ENCODE data around the gene SRRM1. TPM values are rescaled to one million over a fixed set of nuclear protein-coding genes. Genes with fewer than 3 reads are reported as not detected.

The SRRM1 gene
- total and polyA plus RNA-seq, 2 donors (not counting 3 experiments of a cell fraction or from before 2014, with no cell fraction given), result 39.7 to 163 TPM

DNA sequence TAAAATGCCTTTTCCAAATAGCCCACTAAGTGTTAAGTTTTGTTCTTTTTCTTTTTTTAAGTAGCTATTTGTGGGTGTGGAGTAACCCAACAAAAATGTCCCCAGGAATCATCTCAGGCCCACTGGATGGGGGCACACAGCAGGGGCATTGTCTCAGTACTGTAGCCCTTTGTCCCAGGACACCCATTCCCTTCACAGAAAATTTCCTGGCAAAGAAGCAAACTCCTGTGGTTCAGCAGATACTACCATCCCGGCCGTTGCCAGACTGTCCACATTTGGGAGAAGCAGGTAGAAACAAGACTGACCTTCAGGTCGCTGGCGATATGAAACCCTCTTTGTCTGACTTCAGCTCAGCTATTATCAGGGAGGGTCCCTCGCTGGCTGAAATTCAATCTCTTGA lies 23.7 kb upstream of the SRRM1 start:
- DNase-seq (ENCODE audit: low read depth, low spot score) (no peak), FAIRE-seq (no peak)
- POLR2A ChIA-PET, result no interaction called here
- Histone ChIP-seq H3K4me3 (replicated peaks in 1 of 3; ENCODE audit: insufficient read depth in 1 of 3, low read depth in 1 of 3, low read length in 3 of 3) (no peak overlapping the region), H2AFZ (ENCODE audit: low read depth, low read length) (no peak overlapping the region), H3K4me1 (ENCODE audit: control insufficient read depth, extremely low read depth, insufficient read depth, low read length) (no peaks in the 10 kb centered on the region), H3K36me3 (ENCODE audit: control insufficient read depth in 2 of 2, extremely low read depth in 1 of 2, insufficient read depth in 2 of 2, low read length in 2 of 2) (no peaks in the 10 kb centered on the region), H4K20me1 (replicated peaks; ENCODE audit: control insufficient read depth, extremely low read depth, insufficient read depth, low read length) (no peaks in the 10 kb centered on the region), H3K27me3 (ENCODE audit: control insufficient read depth in 2 of 2, insufficient read depth in 2 of 2, low read length in 2 of 2) (peaks cover 0 to 8% of the 10 kb centered on the region in 2 experiments), H3K79me2 (ENCODE audit: control insufficient read depth, insufficient read depth, low read length) (no peaks in the 10 kb centered on the region), H3K4me2 (ENCODE audit: insufficient read depth, low read length) (no peak overlapping the region), H3K9ac (replicated peaks; ENCODE audit: extremely low read depth, insufficient read depth, low read length) (no peak overlapping the region), H3K9me3 (replicated peaks; ENCODE audit: control insufficient read depth, insufficient read depth, low read length) (no peaks in the 10 kb centered on the region), H3K27ac (ENCODE audit: insufficient read depth, low read depth, low read length) (no peak overlapping the region), H3K9me1 (replicated peaks; ENCODE audit: control insufficient read depth, extremely low read depth, insufficient read depth, low read length) (no peaks in the 10 kb centered on the region)
- BruUV-seq (replicated peaks), result no TSS peak
- no peak for TF ChIP-seq FOS (IDR thresholded peaks at IDR 0.05; ENCODE audit: borderline replicate concordance, insufficient read depth, low read length)
- TF ChIP-seq JUN (IDR thresholded peaks at IDR 0.05; ENCODE audit: borderline replicate concordance, insufficient read depth, insufficient read length, low read depth), result no peak
- no peak for TF ChIP-seq GATA2 (IDR thresholded peaks at IDR 0.05; ENCODE audit: insufficient read depth, insufficient read length, low read depth, low read length)
- no peak for TF ChIP-seq MAX (IDR thresholded peaks at IDR 0.05; ENCODE audit: insufficient read depth, insufficient read length)
- TF ChIP-seq CTCF (IDR thresholded peaks at IDR 0.05; ENCODE audit: extremely low read depth in 1 of 2, insufficient read depth in 1 of 2, low read depth in 1 of 2, low read length in 2 of 2), result no peak
- no peak for TF ChIP-seq POLR2A (IDR thresholded peaks at IDR 0.05; ENCODE audit: low read depth, low read length)
- dilution Hi-C loops (cut with MboI; ENCODE audit: extremely low pct_ligation_motif_present, low sequenced_read_pairs), result no loop called here
- intact Hi-C loops (cut with micrococcal nuclease), result no loop called here
- CTCF ChIA-PET, result no interaction called here

GRCh38 chr1:24620678-24621077 lies 22.4 kb upstream of the SRRM1 start:
- no peak overlapping the region for H3K4me2 ChIP-seq (ENCODE audit: insufficient read depth, low read length)
- no peaks in the 10 kb centered on the region for H3K79me2 ChIP-seq (ENCODE audit: control insufficient read depth, insufficient read depth, low read length)
- dilution Hi-C loops (cut with MboI; ENCODE audit: extremely low pct_ligation_motif_present, low sequenced_read_pairs), result no loop called here

More at GRCh38 chr1:24620678-24621077, 22.4 kb upstream of the SRRM1 start:
- H3K9me3 ChIP-seq (replicated peaks; ENCODE audit: control insufficient read depth, insufficient read depth, low read length), result no peaks in the 10 kb centered on the region
- POLR2A ChIA-PET, result no interaction called here
- intact Hi-C loops (cut with micrococcal nuclease), result no loop called here
- no peak for TF ChIP-seq GATA2 (IDR thresholded peaks at IDR 0.05; ENCODE audit: insufficient read depth, insufficient read length, low read depth, low read length)
- no peak for TF ChIP-seq JUN (IDR thresholded peaks at IDR 0.05; ENCODE audit: borderline replicate concordance, insufficient read depth, insufficient read length, low read depth)
- no peak for TF ChIP-seq POLR2AphosphoS5 (IDR thresholded peaks at IDR 0.05; ENCODE audit: insufficient read depth, low read depth, low read length)
- no peak for TF ChIP-seq FOS (IDR thresholded peaks at IDR 0.05; ENCODE audit: borderline replicate concordance, insufficient read depth, low read length)
- no peak for TF ChIP-seq POLR2A (IDR thresholded peaks at IDR 0.05; ENCODE audit: low read depth, low read length)
- no peak for TF ChIP-seq CTCF (IDR thresholded peaks at IDR 0.05; ENCODE audit: extremely low read depth in 1 of 2, insufficient read depth in 1 of 2, low read depth in 1 of 2, low read length in 2 of 2)
- no peak for TF ChIP-seq EZH2 (IDR thresholded peaks at IDR 0.05; ENCODE audit: borderline replicate concordance, low read depth, low read length, severe bottlenecking)
- no peak for TF ChIP-seq MYC (IDR thresholded peaks at IDR 0.05; ENCODE audit: low read depth, low read length)
- TF ChIP-seq MAX (IDR thresholded peaks at IDR 0.05; ENCODE audit: insufficient read depth, insufficient read length), result no peak
- CTCF ChIA-PET, result no interaction called here
- H3K27me3 ChIP-seq (ENCODE audit: control insufficient read depth in 2 of 2, insufficient read depth in 2 of 2, low read length in 2 of 2), result peaks cover 0 to 8% of the 10 kb centered on the region in 2 experiments
- BruUV-seq (replicated peaks), result no TSS peak
- DNase-seq (ENCODE audit: low read depth, low spot score), result no peak
- no peaks in the 10 kb centered on the region for H3K9me1 ChIP-seq (replicated peaks; ENCODE audit: control insufficient read depth, extremely low read depth, insufficient read depth, low read length)
- no peak overlapping the region for H3K9ac ChIP-seq (replicated peaks; ENCODE audit: extremely low read depth, insufficient read depth, low read length)
- H3K27ac ChIP-seq (ENCODE audit: insufficient read depth, low read depth, low read length), result no peak overlapping the region
- H4K20me1 ChIP-seq (replicated peaks; ENCODE audit: control insufficient read depth, extremely low read depth, insufficient read depth, low read length), result no peaks in the 10 kb centered on the region
- H2AFZ ChIP-seq (ENCODE audit: low read depth, low read length), result no peak overlapping the region
- H3K4me1 ChIP-seq (ENCODE audit: control insufficient read depth, extremely low read depth, insufficient read depth, low read length), result no peaks in the 10 kb centered on the region
- H3K36me3 ChIP-seq (ENCODE audit: control insufficient read depth in 2 of 2, extremely low read depth in 1 of 2, insufficient read depth in 2 of 2, low read length in 2 of 2), result no peaks in the 10 kb centered on the region
- H3K4me3 ChIP-seq (replicated peaks in 1 of 3; ENCODE audit: insufficient read depth in 1 of 3, low read depth in 1 of 3, low read length in 3 of 3), result no peak overlapping the region
- FAIRE-seq, result no peak

Data from endothelial cell of umbilical vein (primary cell).